WERI-Rb-1 (cell line): ENCODE results near the gene TINCR.

ENCODE experiments used
- DNase-seq: peaks from one replicate; pipeline ENCODE4 v3.0.0-alpha.2; 2020
- H3K27ac ChIP-seq: fragments of 250-450 bp; sonication (Bioruptor Pico); 2 replicates; pipeline ENCODE4 v1.5.1; 2020; ENCODE audit warnings: mild to moderate bottlenecking, moderate library complexity
- H3K27me3 ChIP-seq: fragments of 250-450 bp; sonication (Bioruptor Pico); 2 replicates; pipeline ENCODE4 v1.5.1; 2021; ENCODE audit warnings: mild to moderate bottlenecking, low read depth, moderate library complexity; ENCODE audit not compliant: insufficient read depth, severe bottlenecking
- H3K36me3 ChIP-seq: fragments of 250-450 bp; sonication (Bioruptor Pico); 2 replicates; pipeline ENCODE4 v1.5.1; 2020; ENCODE audit warnings: mild to moderate bottlenecking, moderate library complexity
- H3K4me3 ChIP-seq: 2 replicates; pipeline ENCODE4 v1.5.1; 2011; ENCODE audit warnings: low read depth, mild to moderate bottlenecking, control low read depth, low read length
- H3K9me3 ChIP-seq: fragments of 250-450 bp; sonication (Bioruptor Pico); 2 replicates; pipeline ENCODE4 v1.5.1; 2021; ENCODE audit warnings: mild to moderate bottlenecking, moderate library complexity; ENCODE audit not compliant: severe bottlenecking
- CTCF ChIP-seq: IDR thresholded peaks from 2 replicates; pipeline ENCODE4 v1.5.1; 2011; ENCODE audit warnings: low read depth, mild to moderate bottlenecking, control low read depth, inconsistent platforms, low read length

Gene TINCR

DNA sequence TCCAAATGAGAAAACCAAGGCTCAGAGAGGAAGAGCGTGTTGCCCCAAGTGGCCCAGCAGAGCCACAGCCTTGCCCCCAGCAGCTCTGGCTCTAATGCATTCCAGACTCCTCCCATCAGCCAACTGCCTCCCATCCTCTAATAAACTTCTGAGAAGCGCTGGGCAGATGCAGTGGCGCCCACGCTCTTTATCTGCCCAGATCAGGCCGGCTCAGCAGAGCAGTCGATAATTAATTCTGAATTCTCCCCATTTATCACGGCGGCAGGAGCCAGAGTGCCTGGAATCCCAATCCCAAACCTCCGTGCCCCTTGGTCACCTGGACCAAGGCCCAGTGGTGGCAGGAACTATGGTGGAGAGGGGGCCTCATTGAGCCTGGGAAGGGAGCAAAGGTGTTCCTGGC, 13.9 kb downstream of the TINCR start:
- H3K9me3 ChIP-seq: no peaks in the 10 kb centered on the region
- no peaks in the 10 kb centered on the region for H3K36me3 ChIP-seq
- TF ChIP-seq CTCF: no peak
- no peak overlapping the region for H3K27ac ChIP-seq
- no peaks in the 10 kb centered on the region for H3K27me3 ChIP-seq
- peak; percentile 43 for DNase-seq
- H3K4me3 ChIP-seq: no peak overlapping the region

- Histone ChIP-seq H3K27ac (no peak overlapping the region), H3K36me3 (no peaks in the 10 kb centered on the region), H3K9me3 (no peaks in the 10 kb centered on the region), H3K4me3 (no peak overlapping the region), H3K27me3 (no peaks in the 10 kb centered on the region)
- peak; percentile 71 for DNase-seq
- TF ChIP-seq CTCF: peak; percentile 80
These were observed 19.9 kb downstream of the TINCR start for GRCh38 chr19:5547881-5548280.

GRCh38 chr19:5545984-5546383, 21.8 kb downstream of the TINCR start:
- TF ChIP-seq CTCF: no peak
- no peak overlapping the region for H3K4me3 ChIP-seq
- no peaks in the 10 kb centered on the region for H3K36me3 ChIP-seq
- H3K27me3 ChIP-seq: no peaks in the 10 kb centered on the region
- H3K9me3 ChIP-seq: no peaks in the 10 kb centered on the region
- H3K27ac ChIP-seq: no peak overlapping the region
- no peak for DNase-seq

DNA sequence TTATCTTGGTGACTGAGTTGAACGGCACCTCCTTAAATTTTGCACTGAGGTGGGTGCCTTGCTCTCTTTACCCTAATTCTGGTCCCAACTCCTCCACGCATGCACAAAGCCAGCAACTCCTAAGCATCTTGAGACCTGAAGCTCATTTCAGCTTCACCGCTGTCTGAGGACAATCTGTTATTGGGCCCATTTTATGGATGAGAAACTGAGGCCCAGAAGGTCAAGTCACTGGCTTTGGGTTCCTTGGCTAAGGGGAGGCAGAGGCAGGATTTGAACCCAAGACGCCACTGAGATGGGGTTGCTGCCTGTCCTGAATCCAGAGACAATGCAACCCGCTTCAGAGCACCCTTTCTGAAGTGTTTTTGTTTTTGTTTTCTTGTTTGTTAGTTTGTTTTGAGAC, 22.7 kb downstream of the TINCR start:
- H3K27me3 ChIP-seq: no peaks in the 10 kb centered on the region
- DNase-seq: no peak

DNA sequence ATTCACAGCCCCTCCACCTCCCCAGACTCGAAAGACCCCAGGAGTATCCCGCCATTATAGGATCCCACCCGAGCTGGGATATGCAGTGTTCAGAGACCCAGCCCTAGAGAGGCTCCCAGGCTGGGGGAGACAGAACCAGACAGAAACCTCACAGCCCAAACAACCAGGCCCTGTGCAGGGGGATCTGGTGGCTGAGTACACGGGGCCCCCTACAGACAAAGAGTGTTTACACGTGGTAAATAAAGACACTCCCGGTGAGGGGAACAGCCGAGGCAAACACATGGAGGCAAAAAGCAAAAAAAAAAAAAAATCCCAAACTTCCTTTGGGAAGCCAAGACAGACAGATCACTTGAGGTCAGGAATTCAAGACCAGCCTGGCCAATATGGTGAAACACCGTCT, 25.1 kb downstream of the TINCR start:
- Histone ChIP-seq H3K36me3 (no peaks in the 10 kb centered on the region), H3K27me3 (no peaks in the 10 kb centered on the region), H3K27ac (no peak overlapping the region)

More for the DNA sequence above, 22.7 kb downstream of the TINCR start:
- no peak for TF ChIP-seq CTCF
- Histone ChIP-seq H3K9me3 (no peaks in the 10 kb centered on the region), H3K27ac (no peak overlapping the region), H3K36me3 (no peaks in the 10 kb centered on the region), H3K4me3 (no peak overlapping the region)

More for the DNA sequence above, 25.1 kb downstream of the TINCR start:
- Histone ChIP-seq H3K4me3 (no peak overlapping the region), H3K9me3 (no peaks in the 10 kb centered on the region)
- peak; percentile 51 for DNase-seq
- TF ChIP-seq CTCF: peak; percentile 37; the same call in 1 of the 2 replicates
